IPS-NIHi7 (cell line): ENCODE measurements around the gene CLIP2.
A peak's percentile ranks its signal among the peaks of the same experiment; 100 is the strongest.
"Not testable (repeated sequence)": the region's sequence is repeated elsewhere in the genome, so short reads cannot be mapped to it uniquely, and the experiment has no call there.

Experiments
- DNase-seq: peaks from one replicate; pipeline ENCODE4 v3.0.0; 2012; ENCODE audit warnings: mixed read lengths; ENCODE audit errors: extremely low spot score

The CLIP2 gene

DNA sequence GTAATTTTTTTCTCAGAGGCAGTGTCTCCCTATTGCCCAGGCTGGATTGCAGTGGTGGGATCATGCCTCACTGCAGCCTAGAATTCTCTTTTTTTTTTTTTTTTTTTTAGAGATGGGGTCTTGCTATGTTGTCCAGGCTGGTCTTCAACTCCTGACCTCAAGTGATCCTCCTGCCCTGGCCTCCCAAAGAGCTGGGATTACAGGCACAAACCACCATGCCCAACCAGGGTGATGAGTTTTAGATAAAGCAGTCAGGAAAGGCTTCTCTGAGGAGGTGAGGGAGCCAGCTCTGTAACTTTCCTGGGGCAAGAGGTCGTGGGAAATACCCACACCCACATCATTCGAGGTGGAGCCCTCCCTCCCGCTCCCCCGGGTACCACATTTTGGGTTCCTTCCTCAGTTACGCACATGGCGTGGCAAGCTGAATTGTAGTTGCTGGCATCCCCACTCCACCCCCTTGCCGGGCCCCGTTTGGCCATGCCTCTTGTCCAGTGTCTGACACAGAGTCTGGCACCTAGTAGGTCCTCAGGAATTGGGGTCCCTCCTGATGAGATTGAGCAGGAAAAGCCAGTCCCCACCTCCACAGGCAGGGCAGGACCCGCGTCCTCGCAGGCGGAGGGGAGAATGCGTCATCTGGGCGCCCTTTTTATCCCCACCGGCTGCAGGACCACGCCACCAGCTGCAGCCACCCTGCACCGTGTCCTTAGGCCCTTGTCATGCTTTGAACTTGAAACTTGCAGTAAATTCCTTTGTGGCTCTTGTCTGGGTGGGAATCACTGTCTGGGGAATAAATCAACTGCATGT is 43.4 kb downstream of the CLIP2 start:
- no peak for DNase-seq

DNA sequence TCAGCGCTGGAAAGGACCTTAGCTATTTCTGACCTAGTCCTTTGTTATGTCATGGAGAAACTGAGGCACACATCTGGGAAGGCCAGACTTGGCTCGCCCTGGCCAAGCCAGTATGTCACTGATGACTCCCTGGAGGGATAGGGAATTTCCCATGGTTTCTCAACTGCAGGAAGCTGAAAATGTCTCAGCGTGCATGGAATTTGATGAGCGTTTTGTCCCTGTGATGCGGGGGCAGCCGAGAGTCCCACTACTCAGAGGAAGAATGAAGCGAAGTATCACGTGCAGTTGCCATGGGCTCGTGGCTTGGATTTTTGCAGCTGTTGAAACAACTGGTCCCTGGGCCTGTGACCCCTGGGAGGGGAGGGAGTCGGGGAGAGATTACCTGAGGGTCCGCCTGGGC is 44.8 kb downstream of the CLIP2 start:
- DNase-seq: no peak

DNA sequence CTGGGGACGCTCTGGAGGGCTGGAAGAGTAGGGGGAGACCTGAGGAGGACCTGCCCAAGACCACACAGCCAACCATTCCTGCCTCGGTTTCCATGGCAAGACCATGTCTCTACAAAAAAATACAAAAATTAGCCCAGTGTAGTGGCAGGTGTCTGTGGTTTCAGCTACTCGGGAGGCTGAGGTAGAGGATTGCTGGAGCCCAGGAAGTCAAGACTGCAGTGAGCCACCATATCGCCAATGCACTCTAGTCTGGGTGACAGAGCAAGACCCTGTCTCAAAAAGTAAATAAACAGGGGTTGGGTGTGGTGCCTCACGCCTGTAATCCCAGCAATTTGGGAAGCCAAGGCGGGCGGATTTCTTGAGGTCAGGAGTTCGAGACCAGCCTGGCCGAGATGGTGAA is 48.7 kb downstream of the CLIP2 start:
- no peak for DNase-seq

DNA sequence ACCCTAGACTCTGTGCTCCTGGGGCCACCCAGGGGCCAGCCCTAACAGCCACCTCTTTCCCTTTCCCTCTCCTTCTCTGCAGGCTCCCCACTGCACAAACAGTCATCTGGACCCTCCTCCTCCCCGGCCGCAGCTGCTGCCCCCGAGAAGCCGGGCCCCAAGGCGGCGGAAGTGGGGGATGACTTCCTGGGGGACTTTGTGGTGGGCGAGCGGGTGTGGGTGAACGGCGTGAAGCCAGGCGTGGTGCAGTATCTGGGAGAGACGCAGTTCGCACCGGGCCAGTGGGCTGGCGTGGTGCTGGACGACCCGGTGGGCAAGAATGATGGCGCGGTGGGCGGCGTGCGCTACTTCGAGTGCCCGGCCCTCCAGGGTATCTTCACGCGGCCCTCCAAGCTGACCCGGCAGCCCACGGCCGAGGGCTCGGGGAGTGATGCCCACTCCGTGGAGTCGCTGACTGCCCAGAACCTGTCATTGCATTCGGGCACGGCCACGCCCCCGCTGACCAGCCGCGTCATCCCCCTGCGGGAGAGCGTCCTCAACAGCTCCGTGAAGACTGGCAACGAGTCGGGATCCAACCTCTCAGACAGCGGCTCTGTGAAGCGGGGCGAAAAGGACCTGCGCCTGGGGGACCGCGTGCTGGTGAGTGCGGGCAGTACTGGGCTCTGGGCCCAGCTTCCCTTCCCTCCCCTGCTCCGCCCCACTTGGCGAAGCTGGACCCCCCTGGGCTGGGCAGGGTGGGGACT is 49.3 kb downstream of the CLIP2 start:
- DNase-seq: peak; percentile 10

DNA sequence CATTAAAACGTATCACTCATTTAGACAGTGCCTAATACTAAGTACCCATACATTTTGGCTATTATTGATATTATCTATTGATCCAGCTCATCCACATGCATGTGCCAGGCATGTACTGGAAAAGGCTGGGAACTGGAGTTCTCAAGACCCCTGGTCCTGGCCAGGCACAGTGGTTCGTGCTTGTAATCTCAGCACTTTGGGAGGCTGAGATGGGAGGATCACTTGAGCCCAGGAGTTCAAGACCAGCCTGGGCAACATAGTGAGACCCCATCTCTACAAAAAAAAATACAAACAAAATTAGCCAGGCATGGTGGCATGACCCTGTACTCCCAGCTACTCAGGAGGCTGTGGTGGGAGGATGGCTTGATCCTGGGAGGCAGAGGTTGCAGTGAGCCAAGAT is 50.4 kb downstream of the CLIP2 start:
- DNase-seq: not testable (repeated sequence)

DNA sequence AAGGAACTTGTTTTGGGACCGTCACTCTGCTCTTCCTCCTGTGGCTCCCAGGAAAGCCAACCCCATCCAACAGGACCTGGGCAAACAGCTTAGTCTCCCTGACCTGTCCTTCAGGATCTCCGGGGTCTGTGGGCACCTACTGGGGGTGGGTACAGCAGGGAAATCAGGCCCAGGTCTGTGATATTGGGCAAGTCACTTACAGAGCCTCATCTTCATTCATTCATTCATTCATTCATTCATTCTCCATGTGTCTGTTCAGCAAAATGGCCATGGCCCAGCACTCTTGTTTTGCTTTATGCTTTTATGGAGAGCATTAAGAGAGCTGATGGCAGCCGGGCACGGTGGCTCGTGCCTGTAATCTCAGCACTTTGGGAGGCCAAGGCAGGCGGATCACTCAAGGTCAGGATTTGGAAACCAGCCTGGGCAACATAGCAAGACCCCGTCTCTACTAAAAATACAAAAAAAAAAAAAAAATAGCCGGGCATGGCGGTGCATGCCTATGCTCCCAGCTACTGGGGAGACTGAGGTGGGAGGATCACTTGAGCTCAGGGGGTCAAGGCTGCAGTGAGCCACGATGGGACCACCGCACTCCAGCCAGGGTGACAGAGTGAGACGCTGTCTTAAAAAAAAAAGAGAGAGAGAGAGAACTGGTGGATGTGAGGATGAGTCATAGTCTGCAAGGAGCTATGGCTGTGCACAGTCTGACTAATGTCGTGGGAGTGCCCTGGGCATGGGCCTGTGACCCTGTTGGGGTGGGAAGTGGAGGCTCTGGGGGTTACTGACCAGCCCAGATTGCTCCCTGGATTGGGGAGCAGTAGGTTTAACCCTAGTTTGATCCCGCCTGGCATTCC is 54.3 kb downstream of the CLIP2 start:
- DNase-seq: no peak

DNA sequence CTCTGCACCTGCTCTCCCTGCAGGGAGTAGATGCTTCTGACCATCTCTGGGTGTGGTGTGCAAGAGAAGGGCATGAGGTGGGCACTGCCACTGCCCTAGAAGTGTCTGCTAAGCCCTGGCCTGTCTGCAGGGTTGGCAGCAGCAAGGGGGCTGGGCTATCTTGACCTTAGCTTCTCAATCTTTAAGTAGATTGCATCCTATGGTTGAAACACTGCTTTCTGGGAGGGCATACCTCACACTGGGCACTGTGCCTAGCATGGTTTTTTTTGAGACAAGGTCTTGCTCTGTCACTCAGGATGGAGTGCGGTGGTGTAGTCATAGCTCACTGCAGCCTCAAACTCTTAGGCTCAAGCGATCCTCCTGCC is 54.9 kb downstream of the CLIP2 start:
- DNase-seq: no peak

DNA sequence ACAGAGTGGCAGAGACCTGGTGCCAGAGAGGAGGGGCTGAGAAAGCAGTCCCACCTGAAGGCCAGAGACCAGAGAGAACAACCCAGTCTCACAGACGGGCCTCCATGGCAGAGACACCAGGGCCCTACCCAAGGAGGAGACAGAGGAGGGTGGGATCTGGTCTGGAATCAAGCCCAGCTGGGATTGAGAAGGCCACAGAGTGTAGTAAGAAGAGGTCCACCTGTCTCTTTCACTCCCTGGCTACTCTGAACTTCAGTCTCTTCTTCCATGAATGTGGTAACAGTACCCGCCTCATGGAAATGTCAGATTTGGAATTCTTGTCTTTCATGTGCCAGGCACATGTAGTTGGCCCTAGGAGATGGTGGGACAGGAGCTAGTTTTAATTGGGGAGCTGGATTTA is 55.6 kb downstream of the CLIP2 start:
- DNase-seq: no peak

DNA sequence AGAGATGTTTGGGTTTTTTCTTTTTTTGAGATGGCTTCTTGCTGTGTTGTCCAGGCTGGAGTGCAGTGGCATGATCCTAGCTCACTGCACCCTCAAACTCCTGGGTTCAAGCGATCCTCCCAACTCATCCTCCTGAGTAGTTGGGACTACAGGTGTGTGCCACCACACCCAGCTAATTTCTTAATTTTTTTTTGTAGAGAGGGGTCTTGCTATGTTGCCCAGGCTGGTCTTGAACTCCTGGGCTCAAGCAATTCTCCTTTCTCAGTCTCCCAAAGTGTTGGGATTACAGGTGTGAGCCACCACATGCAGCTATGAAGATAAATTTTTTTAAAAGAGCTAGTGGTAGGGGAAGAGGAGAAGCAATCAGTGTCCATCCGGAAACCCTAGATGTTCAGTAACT is 56.8 kb downstream of the CLIP2 start:
- no peak for DNase-seq

DNA sequence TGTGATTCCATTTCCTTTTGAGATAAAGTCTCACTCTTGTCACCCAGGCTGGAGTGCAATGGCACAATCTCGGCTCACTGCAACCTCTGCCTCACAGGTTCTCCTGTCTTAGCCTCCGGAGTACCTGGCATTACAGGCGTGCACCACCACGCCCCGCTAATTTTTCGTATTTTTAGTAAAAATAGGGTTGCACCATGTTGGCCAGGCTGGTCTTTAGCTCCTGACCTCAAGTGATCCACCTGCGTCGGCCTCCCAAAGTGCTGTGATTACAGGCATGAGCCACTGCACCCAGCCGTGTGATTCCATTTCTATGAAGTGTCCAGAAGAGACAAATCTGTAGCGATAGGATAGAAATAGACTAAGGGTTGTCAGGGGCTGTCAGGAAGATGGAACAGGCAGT is 60.4 kb downstream of the CLIP2 start:
- DNase-seq: no peak

DNA sequence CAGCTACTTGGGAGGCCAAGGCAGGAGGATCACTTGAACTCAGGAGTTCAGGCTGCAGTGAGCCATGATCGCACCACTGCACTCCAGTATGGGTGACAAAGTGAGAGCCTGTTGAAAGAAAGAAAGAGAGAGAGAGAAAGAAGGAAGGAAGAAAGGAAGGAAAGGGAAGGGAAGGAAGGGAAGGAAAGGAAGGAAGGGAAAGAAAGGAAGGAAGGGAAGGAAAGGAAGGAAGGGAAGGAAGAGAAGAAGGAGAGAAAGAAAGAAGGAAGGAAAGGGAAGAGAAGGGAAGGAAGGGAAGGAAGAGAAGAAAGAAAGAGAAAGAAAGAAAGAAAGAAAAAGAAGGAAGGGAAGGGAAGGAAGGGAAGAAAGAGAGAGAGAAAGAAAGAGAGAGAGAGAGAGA is 61.5 kb downstream of the CLIP2 start:
- DNase-seq: no peak

DNA sequence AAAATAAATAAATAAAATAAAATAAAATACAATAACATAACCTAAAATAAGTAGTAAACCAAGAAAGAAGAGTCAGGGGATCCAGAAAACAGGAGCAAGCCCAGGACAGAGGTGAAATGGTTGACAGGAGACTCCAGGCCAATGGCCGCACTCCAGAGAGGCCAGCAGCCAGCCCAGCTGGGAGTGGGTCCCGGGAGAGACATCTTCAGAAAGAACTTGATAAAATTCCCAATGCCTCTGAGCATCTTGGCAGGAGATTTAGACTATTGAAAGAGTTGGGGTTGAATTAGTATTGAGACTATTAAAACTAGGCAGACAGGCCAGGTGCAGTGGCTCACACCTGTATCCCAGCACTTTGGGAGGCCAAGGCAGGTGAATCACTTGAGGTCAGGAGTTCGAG is 62.6 kb downstream of the CLIP2 start:
- DNase-seq: no peak

DNA sequence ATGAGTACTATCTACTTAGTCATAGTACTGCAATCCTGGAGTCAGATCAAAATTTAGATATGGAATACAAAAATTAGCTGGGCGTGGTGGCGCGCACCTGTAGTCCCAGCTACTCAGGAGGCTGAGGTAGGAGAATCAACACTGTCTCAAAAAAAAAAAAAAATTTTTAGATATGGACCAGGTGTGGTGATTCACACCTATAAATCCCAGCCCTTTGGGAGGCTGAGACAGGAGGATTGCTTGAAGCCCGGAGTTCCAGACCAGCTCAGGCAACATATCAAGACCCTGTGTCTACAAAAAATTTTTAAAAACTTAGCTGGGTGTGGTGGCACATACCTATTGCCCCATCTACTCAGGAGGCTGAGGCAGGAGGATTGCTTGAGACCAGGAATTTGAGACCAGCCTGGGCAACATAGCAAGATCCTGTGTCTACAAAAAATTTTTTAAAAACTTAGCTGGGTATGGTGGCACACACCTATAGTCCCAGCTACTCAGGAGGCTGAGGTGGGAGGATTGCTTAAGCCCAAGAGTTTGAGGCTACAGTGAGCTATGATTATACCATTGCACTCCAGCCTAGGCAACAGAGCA is 63.4 kb downstream of the CLIP2 start:
- not testable (repeated sequence) for DNase-seq

DNA sequence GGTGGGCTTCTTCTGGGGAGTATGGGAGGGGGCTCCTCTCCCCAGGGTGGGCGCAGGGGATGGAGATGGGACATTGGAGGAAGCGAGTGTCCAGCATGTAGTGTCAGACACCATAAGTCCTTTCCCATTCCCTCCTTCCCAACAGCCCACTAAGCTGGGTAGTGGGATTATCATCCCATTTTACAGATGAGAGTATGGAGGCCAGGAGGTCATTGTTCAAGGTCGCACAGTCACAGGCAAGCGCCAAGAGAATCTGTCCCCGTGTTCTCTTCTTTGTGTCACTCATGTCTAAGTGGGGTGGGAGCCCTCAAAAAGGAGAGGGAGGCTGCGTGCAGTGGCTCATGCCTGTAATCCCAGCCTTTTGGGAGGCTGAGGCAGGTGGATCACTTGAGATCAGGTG is 64.8 kb downstream of the CLIP2 start:
- no peak for DNase-seq

DNA sequence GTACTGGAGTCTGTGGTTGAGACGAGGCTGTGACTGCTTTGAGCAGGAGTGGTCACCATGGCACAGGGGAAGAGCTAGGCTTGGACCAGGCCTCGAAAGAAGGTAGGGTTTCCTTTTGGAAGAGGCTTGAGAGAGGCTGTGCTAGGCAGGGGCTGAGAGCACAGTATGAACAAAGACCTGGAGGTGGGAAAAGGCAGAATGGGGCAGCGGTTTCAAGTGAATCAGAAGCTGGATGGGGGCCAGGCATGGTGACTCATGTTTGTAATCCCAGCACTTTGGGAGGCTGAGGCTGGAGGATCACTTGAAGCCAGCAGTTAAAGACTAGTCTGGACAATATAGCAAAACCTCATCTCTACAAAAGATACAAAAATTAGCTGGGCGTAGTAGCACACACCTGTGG is 65.9 kb downstream of the CLIP2 start:
- no peak for DNase-seq

DNA sequence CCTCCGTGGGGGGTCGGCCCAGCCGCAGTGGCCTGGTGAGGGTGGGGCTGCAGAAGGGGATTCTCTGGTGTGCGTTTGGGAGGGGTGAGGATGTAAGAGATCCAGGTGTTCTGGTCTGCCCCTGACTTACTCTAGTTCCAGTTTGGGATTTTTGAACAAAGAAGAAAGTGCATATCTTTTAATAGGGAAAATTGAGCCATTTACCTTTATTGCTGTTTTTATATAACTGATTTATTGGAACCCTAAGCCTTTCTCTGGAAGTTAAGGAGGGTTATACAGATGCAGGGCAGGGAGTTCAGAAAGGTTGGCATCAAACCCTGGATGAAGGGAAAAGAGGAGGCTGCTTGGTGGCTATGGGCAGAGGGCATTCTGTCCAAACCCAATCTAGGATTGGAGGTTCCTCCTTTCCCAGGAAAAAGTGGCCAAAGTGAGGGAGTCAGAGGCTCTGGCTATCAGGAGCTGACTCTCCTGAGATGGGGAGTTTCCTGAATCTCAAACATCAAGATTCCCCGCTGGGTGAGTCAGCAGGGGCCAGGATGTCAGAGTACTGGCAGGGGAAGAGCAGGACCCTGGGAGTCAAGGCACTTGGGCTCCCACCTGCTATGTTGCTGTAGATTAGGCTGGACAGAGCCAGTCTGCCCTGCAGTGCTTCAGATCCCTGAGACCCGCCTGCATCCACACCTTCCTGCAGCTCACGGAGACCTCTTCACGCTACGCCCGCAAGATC is 67.5 kb downstream of the CLIP2 start:
- DNase-seq: peak; percentile 45

DNA sequence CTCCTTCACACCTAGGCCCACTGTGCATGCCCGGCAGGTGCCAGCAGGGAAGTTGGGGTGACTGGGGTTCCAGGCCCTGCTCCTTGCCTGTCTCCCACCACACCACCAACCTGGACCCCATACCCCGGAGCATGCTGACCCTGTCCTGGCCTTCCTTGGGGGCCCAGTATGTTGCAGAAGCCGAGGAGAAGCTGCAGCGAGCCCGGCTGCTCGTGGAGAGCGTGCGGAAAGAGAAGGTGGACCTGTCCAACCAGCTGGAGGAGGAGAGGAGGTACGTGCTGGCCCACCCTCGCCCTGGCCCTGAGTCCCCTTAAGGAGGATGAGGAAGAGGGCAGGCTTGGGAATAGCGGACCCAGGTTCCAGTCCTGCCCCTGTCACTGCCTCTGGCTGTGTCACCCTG is 70.8 kb downstream of the CLIP2 start:
- DNase-seq: no peak

DNA sequence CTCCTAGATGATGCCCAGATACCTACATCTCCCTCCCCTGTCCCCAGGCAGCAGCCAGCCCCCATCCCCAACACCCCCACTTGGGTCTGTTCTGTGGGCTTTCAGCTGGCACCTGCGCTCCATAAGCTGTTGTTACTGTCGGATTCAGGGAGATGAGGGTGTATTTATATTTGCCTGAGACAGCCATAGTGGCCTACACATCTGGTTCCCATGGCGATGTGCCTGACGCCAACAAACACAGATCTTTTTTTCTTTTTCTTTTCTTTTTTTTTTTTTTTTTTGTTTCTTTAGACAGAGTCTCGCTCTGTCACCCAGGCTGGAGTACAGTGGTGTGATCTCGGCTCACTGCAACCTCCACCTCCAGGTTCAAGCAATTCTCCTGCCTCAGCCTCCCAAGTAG is 73.1 kb downstream of the CLIP2 start:
- DNase-seq: no peak

DNA sequence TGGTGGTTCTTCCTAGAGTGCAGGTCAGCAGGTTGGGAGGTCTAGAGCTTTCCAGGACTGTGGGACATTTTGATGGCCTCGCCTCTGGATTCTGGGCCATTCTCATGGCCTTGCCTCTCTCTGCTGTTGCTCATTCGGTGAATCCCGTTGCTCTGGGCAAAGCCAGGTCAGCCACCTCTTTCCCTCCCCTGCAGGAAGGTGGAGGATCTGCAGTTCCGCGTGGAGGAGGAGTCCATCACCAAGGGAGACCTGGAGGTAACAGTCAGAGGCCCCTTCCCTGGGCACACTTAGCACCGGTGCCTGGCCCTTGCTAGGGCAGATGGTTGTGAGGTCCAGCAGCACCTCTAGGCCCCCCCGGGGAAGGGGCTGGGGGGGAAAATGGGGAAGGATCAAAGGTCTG is 74.9 kb downstream of the CLIP2 start:
- peak; percentile 50 for DNase-seq

DNA sequence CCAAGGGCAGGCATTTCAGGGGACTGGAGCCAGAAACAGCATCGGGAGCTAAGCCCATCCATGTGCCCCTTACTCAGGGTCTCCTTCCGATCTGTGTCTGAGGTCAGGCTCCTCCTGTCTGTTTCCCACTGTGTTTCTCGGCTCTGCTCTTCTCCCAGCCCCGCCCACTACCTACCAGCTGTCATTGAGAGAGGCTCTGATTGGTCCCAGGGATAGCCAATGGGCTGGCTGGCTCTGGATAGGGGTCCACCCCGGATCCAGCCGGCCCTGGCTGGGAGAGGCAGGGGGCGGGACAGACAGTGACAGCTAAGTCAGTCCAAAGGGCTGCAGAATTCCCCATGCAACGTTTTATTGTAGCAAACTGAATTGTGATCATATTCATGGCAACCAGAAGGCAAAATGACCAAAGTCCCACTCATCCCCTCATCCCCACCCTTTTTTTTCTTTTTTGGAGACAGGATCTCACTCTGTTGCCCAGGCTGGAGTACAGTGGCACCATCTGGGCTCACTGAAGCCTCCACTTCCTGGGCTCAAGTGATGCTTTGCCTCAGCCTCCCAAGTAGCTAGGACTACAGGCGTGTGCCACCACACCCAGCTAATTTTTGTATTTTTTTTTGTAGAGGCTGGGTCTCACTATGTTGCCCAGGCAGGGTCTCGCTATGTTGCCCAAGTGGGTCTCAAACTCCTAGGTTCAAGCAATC is 76.3 kb downstream of the CLIP2 start:
- DNase-seq: peak; percentile 100
